ENCODE data around the gene ANGPTL5.
A peak's percentile ranks its signal among the peaks of the same experiment; 100 is the strongest.

The ANGPTL5 gene

GRCh38 chr11:101894505-101894904 lies 21.8 kb downstream of the ANGPTL5 start:
- no peak overlapping the region for H3K4me3 ChIP-seq (ENCODE audit: low read depth, low read length)
- TF ChIP-seq, protein P1, sequence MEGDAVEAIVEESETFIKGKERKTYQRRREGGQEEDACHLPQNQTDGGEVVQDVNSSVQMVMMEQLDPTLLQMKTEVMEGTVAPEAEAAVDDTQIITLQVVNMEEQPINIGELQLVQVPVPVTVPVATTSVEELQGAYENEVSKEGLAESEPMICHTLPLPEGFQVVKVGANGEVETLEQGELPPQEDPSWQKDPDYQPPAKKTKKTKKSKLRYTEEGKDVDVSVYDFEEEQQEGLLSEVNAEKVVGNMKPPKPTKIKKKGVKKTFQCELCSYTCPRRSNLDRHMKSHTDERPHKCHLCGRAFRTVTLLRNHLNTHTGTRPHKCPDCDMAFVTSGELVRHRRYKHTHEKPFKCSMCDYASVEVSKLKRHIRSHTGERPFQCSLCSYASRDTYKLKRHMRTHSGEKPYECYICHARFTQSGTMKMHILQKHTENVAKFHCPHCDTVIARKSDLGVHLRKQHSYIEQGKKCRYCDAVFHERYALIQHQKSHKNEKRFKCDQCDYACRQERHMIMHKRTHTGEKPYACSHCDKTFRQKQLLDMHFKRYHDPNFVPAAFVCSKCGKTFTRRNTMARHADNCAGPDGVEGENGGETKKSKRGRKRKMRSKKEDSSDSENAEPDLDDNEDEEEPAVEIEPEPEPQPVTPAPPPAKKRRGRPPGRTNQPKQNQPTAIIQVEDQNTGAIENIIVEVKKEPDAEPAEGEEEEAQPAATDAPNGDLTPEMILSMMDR (conservative IDR thresholded peaks at IDR 0.05; ENCODE audit: low read depth, low read length): no peak
- DNase-seq (ENCODE audit: low read depth): no peak

GRCh38 chr11:101889767-101890166 lies 26.6 kb downstream of the ANGPTL5 start:
- no peak for DNase-seq (ENCODE audit: low read depth)
- H3K4me3 ChIP-seq (ENCODE audit: low read depth, low read length): no peak overlapping the region
- TF ChIP-seq, protein P1 (conservative IDR thresholded peaks at IDR 0.05; ENCODE audit: low read depth, low read length): no peak

DNA sequence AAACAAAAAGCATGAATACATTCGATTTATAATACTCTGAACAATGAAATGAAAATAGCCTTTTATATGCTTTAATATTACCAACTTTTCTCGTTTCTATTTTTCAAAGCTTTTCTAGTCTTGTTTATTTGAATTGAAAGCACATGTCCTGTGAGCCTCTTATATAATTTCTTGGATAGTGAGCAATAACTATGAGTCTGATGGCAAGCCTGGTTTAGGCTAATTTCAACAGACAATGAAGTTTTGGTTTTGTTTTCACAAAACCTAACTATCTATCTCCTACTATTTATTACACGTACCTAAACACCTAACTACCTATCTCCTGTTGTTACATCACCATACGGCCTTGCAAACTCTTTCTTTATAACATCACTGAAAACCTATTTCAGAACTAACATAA lies 30.7 kb downstream of the ANGPTL5 start:
- no peak for DNase-seq (ENCODE audit: low read depth)
- H3K4me3 ChIP-seq (ENCODE audit: low read depth, low read length): no peak overlapping the region
- TF ChIP-seq, protein P1 (conservative IDR thresholded peaks at IDR 0.05; ENCODE audit: low read depth, low read length): no peak

- TF ChIP-seq, protein P1 (conservative IDR thresholded peaks at IDR 0.05; ENCODE audit: low read depth, low read length): no peak
- no peak for DNase-seq (ENCODE audit: low read depth)
- no peak overlapping the region for H3K4me3 ChIP-seq (ENCODE audit: low read depth, low read length)
Measured at GRCh38 chr11:101881586-101881985, 34.7 kb downstream of the ANGPTL5 start.

- TF ChIP-seq, protein P1 (conservative IDR thresholded peaks at IDR 0.05; ENCODE audit: low read depth, low read length): peak; percentile 71
- DNase-seq (ENCODE audit: low read depth): peak; percentile 91
- H3K4me3 ChIP-seq (ENCODE audit: low read depth, low read length): no peak overlapping the region
Measured at GRCh38 chr11:101880222-101880621, 36.1 kb downstream of the ANGPTL5 start.

- H3K4me3 ChIP-seq (ENCODE audit: low read depth, low read length): no peak overlapping the region
- no peak for DNase-seq (ENCODE audit: low read depth)
- TF ChIP-seq, protein P1 (conservative IDR thresholded peaks at IDR 0.05; ENCODE audit: low read depth, low read length): no peak
Measured at GRCh38 chr11:101872171-101872882, 44.0 kb downstream of the ANGPTL5 start.

GRCh38 chr11:101870510-101870909 lies 45.8 kb downstream of the ANGPTL5 start:
- TF ChIP-seq, protein P1 (conservative IDR thresholded peaks at IDR 0.05; ENCODE audit: low read depth, low read length): no peak
- DNase-seq (ENCODE audit: low read depth): peak; percentile 59

More at GRCh38 chr11:101870510-101870909, 45.8 kb downstream of the ANGPTL5 start:
- H3K4me3 ChIP-seq (ENCODE audit: low read depth, low read length): no peak overlapping the region

Data from choroid plexus epithelial cell (primary cell).